ENCODE measurements around the gene KIAA2012.

Gene KIAA2012

GRCh38 chr2:202194418-202194817 lies 121.4 kb downstream of the KIAA2012 start (continued):
- TF ChIP-seq, protein P1, sequence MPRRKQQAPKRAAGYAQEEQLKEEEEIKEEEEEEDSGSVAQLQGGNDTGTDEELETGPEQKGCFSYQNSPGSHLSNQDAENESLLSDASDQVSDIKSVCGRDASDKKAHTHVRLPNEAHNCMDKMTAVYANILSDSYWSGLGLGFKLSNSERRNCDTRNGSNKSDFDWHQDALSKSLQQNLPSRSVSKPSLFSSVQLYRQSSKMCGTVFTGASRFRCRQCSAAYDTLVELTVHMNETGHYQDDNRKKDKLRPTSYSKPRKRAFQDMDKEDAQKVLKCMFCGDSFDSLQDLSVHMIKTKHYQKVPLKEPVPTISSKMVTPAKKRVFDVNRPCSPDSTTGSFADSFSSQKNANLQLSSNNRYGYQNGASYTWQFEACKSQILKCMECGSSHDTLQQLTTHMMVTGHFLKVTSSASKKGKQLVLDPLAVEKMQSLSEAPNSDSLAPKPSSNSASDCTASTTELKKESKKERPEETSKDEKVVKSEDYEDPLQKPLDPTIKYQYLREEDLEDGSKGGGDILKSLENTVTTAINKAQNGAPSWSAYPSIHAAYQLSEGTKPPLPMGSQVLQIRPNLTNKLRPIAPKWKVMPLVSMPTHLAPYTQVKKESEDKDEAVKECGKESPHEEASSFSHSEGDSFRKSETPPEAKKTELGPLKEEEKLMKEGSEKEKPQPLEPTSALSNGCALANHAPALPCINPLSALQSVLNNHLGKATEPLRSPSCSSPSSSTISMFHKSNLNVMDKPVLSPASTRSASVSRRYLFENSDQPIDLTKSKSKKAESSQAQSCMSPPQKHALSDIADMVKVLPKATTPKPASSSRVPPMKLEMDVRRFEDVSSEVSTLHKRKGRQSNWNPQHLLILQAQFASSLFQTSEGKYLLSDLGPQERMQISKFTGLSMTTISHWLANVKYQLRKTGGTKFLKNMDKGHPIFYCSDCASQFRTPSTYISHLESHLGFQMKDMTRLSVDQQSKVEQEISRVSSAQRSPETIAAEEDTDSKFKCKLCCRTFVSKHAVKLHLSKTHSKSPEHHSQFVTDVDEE (CRISPR knock-in tag; IDR thresholded peaks at IDR 0.05), result no peak
- TF ChIP-seq ZNF8 (CRISPR knock-in tag; IDR thresholded peaks at IDR 0.05) (no peak), ZFP3 (CRISPR knock-in tag; IDR thresholded peaks at IDR 0.05) (no peak)

DNA sequence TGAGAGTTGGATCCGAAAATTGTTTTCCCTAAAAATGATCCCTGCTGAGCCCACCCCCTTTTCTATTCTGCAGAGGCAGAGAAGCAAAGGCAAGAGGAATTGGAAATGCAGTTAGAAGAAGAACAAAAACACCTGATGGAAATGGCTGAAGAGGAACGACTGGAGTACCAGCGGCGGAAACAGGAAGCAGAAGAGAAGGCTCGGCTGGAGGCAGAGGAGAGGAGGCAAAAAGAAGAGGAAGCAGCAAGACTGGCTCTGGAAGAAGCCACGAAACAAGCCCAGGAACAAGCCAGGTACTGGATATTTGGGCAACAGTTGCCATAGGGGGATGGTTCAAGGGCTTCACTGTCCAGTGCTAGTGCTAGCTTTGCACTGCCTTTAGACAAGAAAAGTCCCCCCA lies 123.7 kb downstream of the KIAA2012 start:
- TF ChIP-seq, protein P1 (CRISPR knock-in tag; IDR thresholded peaks at IDR 0.05), result no peak
- TF ChIP-seq ZNF70 (CRISPR knock-in tag; IDR thresholded peaks at IDR 0.05), result no peak
- no peak for TF ChIP-seq OSR1 (CRISPR knock-in tag; IDR thresholded peaks at IDR 0.05)
- ATAC-seq, result no peak

DNA sequence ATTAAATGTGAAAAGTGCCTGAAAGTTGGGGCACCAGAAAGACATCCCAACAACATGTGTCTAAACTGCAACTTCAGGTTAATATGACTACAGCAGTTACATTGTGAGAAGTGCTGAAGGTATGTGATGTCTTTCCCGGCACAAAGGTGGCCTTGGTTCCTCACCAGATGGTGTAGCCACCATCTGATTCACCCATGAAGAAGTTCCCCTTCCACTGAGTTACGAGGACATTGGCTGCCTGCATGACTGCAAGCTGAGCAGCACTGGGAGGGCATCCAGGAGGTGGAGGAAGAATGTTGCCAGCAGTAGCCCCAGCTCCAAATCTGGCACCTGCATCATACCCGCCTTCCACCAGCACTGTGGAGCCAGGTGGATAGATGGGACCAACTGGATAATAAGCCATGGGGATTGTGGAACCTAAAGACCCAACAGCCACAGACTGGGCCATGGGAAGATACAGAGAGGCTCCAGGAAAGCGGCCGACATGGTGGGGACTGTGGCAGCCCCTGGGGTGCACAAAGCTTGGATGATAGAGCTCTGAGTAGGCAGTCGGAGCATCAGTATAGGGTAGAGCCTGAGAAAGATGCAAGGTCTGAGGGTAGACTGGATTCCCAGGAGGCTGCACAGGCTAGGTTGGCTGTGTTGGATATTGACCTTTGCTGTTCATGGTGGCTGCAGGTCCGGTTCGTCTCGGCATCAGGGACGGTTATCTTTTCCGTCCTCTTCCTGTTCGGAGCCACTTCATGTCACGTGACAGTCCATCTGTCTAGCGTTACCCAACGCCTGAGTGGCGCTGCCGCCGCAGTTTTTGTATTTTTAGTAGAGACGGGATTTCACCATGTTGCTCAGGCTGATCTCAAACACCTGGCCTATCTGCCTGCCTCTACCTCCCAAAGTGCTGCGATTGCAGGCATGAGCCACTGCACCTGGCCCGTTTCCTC lies 128.4 kb downstream of the KIAA2012 start:
- no peak; the same call in 1 of the 3 replicates for ATAC-seq
- TF ChIP-seq ZC3H10 (CRISPR knock-in tag; IDR thresholded peaks at IDR 0.05) (no peak), BACH2 (CRISPR knock-in tag; IDR thresholded peaks at IDR 0.05; ENCODE audit: borderline replicate concordance) (no peak), ZFP3 (CRISPR knock-in tag; IDR thresholded peaks at IDR 0.05) (no peak), ZNF565 (CRISPR knock-in tag; conservative IDR thresholded peaks at IDR 0.05; ENCODE audit: low read depth) (no peak), GLIS3 (CRISPR knock-in tag; IDR thresholded peaks at IDR 0.05) (no peak), ZNF70 (CRISPR knock-in tag; IDR thresholded peaks at IDR 0.05) (no peak), PATZ1 (CRISPR knock-in tag; IDR thresholded peaks at IDR 0.05; ENCODE audit: borderline replicate concordance) (no peak), TCF4 (CRISPR knock-in tag; IDR thresholded peaks at IDR 0.05; ENCODE audit: borderline replicate concordance) (no peak), ARNTL (CRISPR knock-in tag; IDR thresholded peaks at IDR 0.05; ENCODE audit: borderline replicate concordance, low read depth) (no peak), ESRRG (CRISPR knock-in tag; IDR thresholded peaks at IDR 0.05) (no peak), TOX (CRISPR knock-in tag; IDR thresholded peaks at IDR 0.05; ENCODE audit: borderline replicate concordance) (no peak), SNAI2 (CRISPR knock-in tag; IDR thresholded peaks at IDR 0.05) (no peak), ZFP30 (CRISPR knock-in tag; IDR thresholded peaks at IDR 0.05) (no peak)
- TF ChIP-seq, protein P2, sequence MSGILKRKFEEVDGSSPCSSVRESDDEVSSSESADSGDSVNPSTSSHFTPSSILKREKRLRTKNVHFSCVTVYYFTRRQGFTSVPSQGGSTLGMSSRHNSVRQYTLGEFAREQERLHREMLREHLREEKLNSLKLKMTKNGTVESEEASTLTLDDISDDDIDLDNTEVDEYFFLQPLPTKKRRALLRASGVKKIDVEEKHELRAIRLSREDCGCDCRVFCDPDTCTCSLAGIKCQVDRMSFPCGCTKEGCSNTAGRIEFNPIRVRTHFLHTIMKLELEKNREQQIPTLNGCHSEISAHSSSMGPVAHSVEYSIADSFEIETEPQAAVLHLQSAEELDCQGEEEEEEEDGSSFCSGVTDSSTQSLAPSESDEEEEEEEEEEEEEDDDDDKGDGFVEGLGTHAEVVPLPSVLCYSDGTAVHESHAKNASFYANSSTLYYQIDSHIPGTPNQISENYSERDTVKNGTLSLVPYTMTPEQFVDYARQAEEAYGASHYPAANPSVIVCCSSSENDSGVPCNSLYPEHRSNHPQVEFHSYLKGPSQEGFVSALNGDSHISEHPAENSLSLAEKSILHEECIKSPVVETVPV (CRISPR knock-in tag; IDR thresholded peaks at IDR 0.05), result no peak
- TF ChIP-seq, protein P1 (CRISPR knock-in tag; IDR thresholded peaks at IDR 0.05), result no peak
- TF ChIP-seq, protein P3, sequence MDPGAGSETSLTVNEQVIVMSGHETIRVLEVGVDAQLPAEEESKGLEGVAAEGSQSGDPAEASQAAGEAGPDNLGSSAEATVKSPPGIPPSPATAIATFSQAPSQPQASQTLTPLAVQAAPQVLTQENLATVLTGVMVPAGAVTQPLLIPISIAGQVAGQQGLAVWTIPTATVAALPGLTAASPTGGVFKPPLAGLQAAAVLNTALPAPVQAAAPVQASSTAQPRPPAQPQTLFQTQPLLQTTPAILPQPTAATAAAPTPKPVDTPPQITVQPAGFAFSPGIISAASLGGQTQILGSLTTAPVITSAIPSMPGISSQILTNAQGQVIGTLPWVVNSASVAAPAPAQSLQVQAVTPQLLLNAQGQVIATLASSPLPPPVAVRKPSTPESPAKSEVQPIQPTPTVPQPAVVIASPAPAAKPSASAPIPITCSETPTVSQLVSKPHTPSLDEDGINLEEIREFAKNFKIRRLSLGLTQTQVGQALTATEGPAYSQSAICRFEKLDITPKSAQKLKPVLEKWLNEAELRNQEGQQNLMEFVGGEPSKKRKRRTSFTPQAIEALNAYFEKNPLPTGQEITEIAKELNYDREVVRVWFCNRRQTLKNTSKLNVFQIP (CRISPR knock-in tag; IDR thresholded peaks at IDR 0.05; ENCODE audit: borderline replicate concordance, low read depth), result no peak
- TF ChIP-seq, protein P4, sequence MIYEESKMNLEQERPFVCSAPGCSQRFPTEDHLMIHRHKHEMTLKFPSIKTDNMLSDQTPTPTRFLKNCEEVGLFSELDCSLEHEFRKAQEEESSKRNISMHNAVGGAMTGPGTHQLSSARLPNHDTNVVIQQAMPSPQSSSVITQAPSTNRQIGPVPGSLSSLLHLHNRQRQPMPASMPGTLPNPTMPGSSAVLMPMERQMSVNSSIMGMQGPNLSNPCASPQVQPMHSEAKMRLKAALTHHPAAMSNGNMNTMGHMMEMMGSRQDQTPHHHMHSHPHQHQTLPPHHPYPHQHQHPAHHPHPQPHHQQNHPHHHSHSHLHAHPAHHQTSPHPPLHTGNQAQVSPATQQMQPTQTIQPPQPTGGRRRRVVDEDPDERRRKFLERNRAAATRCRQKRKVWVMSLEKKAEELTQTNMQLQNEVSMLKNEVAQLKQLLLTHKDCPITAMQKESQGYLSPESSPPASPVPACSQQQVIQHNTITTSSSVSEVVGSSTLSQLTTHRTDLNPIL (CRISPR knock-in tag; IDR thresholded peaks at IDR 0.05; ENCODE audit: low read depth), result no peak
